GM12891 (cell line): ENCODE results near the gene SLC22A13.

Source experiments
- POLR2A ChIP-seq: IDR thresholded peaks from 2 replicates; pipeline ENCODE4 v1.6.1; 2011; ENCODE audit warnings: low read depth, low read length, control low read depth
- POLR2AphosphoS5 ChIP-seq: IDR thresholded peaks from 2 replicates; pipeline ENCODE4 v1.6.1; 2011; ENCODE audit warnings: low read depth, low read length, control low read depth
- POU2F2 ChIP-seq: IDR thresholded peaks from 2 replicates; pipeline ENCODE4 v1.6.1; 2011; ENCODE audit warnings: low read depth, mild to moderate bottlenecking, control low read depth, low read length, moderate library complexity
- TAF1 ChIP-seq: IDR thresholded peaks from 2 replicates; pipeline ENCODE4 v1.6.1; 2011; ENCODE audit warnings: low read depth, low read length, control low read depth

GRCh38 chr3:38297537-38297936 lies 31.9 kb downstream of the SLC22A13 start:
- TF ChIP-seq POLR2AphosphoS5 (no peak), POLR2A (no peak), TAF1 (no peak), POU2F2 (no peak)
